GM23248 (cell line): ENCODE data around the gene KAT5.

Experiments used
- EZH2 ChIP-seq: fragments of 200-600 bp; sonication (generic); IDR thresholded peaks from 2 replicates; pipeline ENCODE4 v1.6.1; 2018; ENCODE audit warnings: antibody characterized with exemption, mild to moderate bottlenecking; ENCODE audit not compliant: insufficient read depth, poor library complexity, severe bottlenecking
- EZH2phosphoT487 ChIP-seq: fragments of 200-600 bp; sonication (generic); IDR thresholded peaks from 2 replicates; pipeline ENCODE4 v1.6.1; 2018; ENCODE audit warnings: antibody characterized with exemption, moderate library complexity, mild to moderate bottlenecking, low read depth; ENCODE audit not compliant: insufficient read depth

- TF ChIP-seq EZH2 (no peak), EZH2phosphoT487 (no peak)
These were observed 29.1 kb downstream of the KAT5 start for GRCh38 chr11:65741185-65741584.
